Measurements from ENCODE around the gene TEAD1. TPM values are rescaled to one million over a fixed set of nuclear protein-coding genes. Genes with fewer than 3 reads are reported as not detected.

TEAD1 gene
- total and polyA plus RNA-seq, 4 donors: 9.1 to 38.4 (median 10.7) TPM

DNA sequence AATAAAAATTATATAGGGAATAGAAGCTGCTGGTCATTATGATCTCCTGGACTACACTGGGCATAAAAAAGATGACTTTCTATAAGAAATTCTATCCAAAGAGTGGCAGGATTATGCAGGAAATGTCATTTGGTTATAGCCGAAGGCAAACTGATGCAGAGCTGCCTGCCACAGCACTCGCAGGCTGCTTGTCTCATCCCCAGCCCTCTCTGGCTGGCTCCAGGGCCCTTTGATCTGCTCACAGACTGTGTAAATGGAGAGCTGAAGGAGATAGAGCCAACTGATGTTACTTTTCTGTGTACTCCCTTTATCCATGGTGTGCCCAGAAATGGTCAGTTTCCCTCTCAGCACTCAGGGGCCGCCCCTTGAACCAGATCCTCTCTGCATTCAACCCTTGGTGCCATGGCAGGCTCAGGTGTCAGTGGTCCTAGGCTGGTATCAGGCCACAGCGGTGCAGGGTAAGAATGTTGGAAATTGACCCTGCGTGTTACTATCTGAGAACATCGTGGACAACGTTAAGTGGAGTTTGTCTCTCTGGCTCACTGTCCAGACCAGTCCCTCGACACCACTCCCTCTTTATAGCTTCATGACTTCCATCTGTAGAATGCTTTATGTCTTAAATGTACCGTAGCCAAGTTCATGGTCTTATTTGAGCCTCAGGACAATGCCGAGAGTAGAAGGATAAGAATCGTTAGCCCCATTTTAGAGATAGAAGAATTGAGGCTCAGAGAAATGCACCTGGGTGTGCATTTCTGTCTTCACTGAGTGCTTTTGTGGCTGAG is 27.8 kb downstream of the TEAD1 start:
- Histone ChIP-seq H3K4me3 (ENCODE audit: low read depth in 1 of 3, low read length in 3 of 3) (no peak overlapping the region), H3K4me1 (ENCODE audit: control insufficient read depth in 4 of 4, insufficient read depth in 4 of 4, low read length in 3 of 4) (peaks cover 7 to 15% (median 10%) of the 10 kb centered on the region in 4 donors), H3K27ac (ENCODE audit: low read depth in 1 of 2, low read length in 2 of 2) (no peak overlapping the region), H3K9me3 (ENCODE audit: control insufficient read depth in 4 of 4, low read length in 3 of 4) (no peaks in the 10 kb centered on the region), H3K36me3 (ENCODE audit: control insufficient read depth in 4 of 4, insufficient read depth in 3 of 4, low read depth in 1 of 4, low read length in 3 of 4) (no peaks in the 10 kb centered on the region), H3K27me3 (ENCODE audit: control insufficient read depth in 4 of 4, insufficient read depth in 4 of 4, low read length in 3 of 4) (no peaks in the 10 kb centered on the region), H3K9ac (ENCODE audit: low read depth in 1 of 2, low read length in 2 of 2) (no peak overlapping the region)
- WGBS: 88% methylated on average over 11 of the region's 11 CpGs
- DNase-seq (ENCODE audit: low spot score): no peak
- TF ChIP-seq, protein P1, sequence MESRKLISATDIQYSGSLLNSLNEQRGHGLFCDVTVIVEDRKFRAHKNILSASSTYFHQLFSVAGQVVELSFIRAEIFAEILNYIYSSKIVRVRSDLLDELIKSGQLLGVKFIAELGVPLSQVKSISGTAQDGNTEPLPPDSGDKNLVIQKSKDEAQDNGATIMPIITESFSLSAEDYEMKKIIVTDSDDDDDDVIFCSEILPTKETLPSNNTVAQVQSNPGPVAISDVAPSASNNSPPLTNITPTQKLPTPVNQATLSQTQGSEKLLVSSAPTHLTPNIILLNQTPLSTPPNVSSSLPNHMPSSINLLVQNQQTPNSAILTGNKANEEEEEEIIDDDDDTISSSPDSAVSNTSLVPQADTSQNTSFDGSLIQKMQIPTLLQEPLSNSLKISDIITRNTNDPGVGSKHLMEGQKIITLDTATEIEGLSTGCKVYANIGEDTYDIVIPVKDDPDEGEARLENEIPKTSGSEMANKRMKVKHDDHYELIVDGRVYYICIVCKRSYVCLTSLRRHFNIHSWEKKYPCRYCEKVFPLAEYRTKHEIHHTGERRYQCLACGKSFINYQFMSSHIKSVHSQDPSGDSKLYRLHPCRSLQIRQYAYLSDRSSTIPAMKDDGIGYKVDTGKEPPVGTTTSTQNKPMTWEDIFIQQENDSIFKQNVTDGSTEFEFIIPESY (IDR thresholded peaks at IDR 0.05): no peak

- Histone ChIP-seq H3K9me3 (ENCODE audit: control insufficient read depth in 4 of 4, low read length in 3 of 4) (no peaks in the 10 kb centered on the region), H3K4me1 (ENCODE audit: control insufficient read depth in 4 of 4, insufficient read depth in 4 of 4, low read length in 3 of 4) (peaks cover 14 to 25% (median 18%) of the 10 kb centered on the region in 4 donors), H3K27me3 (ENCODE audit: control insufficient read depth in 4 of 4, insufficient read depth in 4 of 4, low read length in 3 of 4) (no peaks in the 10 kb centered on the region), H3K36me3 (ENCODE audit: control insufficient read depth in 4 of 4, insufficient read depth in 3 of 4, low read depth in 1 of 4, low read length in 3 of 4) (no peaks in the 10 kb centered on the region), H3K4me3 (ENCODE audit: low read depth in 1 of 3, low read length in 3 of 3) (no peak overlapping the region), H3K9ac (ENCODE audit: low read depth in 1 of 2, low read length in 2 of 2) (no peak overlapping the region), H3K27ac (ENCODE audit: low read depth in 1 of 2, low read length in 2 of 2) (no peak overlapping the region)
- DNase-seq (ENCODE audit: low spot score): no peak
- TF ChIP-seq HNF4A (conservative IDR thresholded peaks at IDR 0.05) (no peak), CTCF (IDR thresholded peaks at IDR 0.05; ENCODE audit: low read depth, low read length, missing input control) (no peak), TAF1 (conservative IDR thresholded peaks at IDR 0.05) (no peak), GABPA (IDR thresholded peaks at IDR 0.05 in 1 of 2, conservative IDR thresholded peaks at IDR 0.05 in 1 of 2) (no peak), FOXA1 (IDR thresholded peaks at IDR 0.05) (no peak), RXRA (IDR thresholded peaks at IDR 0.05) (no peak), SP1 (IDR thresholded peaks at IDR 0.05) (no peak), EGR1 (IDR thresholded peaks at IDR 0.05; ENCODE audit: low read depth in 2 of 2) (no peak), HNF4G (IDR thresholded peaks at IDR 0.05) (no peak), JUND (IDR thresholded peaks at IDR 0.05) (no peak), RAD21 (IDR thresholded peaks at IDR 0.05) (no peak), FOXA2 (IDR thresholded peaks at IDR 0.05) (no peak), YY1 (IDR thresholded peaks at IDR 0.05) (no peak), NR2F2 (IDR thresholded peaks at IDR 0.05) (no peak)
- TF ChIP-seq, protein P1 (IDR thresholded peaks at IDR 0.05): no peak
- TF ChIP-seq, protein P2, sequence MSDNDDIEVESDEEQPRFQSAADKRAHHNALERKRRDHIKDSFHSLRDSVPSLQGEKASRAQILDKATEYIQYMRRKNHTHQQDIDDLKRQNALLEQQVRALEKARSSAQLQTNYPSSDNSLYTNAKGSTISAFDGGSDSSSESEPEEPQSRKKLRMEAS (IDR thresholded peaks at IDR 0.05): no peak
- TF ChIP-seq, protein P3, sequence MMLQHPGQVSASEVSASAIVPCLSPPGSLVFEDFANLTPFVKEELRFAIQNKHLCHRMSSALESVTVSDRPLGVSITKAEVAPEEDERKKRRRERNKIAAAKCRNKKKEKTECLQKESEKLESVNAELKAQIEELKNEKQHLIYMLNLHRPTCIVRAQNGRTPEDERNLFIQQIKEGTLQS (IDR thresholded peaks at IDR 0.05): no peak
- 93% methylated on average over 4 of the region's 4 CpGs for WGBS
These were observed 28.8 kb downstream of the TEAD1 start for GRCh38 chr11:12702999-12703453.

All from liver (tissue), 9 donors.